H4 (cell line): ENCODE data around the gene CMTR2. TPM values are rescaled to one million over a fixed set of nuclear protein-coding genes. Genes with fewer than 3 reads are reported as not detected.

Experiments
- DNase-seq: peaks from one replicate; pipeline ENCODE4 v3.0.0-alpha.2; 2015; ENCODE audit warnings: low spot score
- total RNA-seq: library from RNA; depleted of rRNA; stranded (reverse); fragments of >200 nt; shearing (Covaris generic); gene quantifications from 2 replicates; pipeline ENCODE4 v1.2.3, GENCODE V29; 2014; rRNA removed

CMTR2 gene
- total RNA-seq, 1 experiment from 2014 or later, result 27.0 TPM

DNA sequence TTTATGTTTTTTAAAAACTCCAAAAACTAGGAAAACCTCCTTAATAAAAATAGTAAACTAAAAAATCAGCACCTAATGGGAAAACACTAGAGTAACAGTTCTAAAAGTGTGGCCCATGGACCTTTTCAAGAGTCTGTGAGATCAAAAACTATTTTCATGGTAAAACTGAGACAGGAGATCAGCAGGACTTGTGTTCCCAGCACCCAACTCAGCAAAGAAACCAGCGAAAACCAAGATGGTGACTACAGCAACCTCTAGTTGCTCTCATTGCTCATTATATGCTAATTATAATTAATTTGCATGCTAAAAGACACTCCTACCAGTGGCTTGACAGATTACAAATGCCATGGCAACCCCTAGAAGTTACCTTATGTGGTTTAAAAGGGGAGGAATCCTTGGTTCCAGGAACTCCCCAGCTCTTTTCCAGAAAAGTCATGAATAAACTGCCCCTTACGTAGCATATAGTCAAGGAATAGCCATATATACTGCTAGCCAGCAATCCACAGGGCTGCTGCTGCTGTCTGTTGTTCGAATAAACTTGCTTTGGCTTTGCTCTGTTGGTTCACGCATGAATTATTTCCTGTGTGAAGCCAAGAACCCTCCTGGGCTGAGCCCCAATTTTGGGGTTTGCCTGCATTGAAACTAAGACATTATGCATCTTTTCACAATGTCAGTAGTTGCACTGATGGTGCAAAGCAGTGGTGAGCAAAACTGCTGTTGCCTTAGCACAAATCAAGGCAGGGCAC lies 12.4 kb downstream of the CMTR2 start:
- DNase-seq, result no peak

DNA sequence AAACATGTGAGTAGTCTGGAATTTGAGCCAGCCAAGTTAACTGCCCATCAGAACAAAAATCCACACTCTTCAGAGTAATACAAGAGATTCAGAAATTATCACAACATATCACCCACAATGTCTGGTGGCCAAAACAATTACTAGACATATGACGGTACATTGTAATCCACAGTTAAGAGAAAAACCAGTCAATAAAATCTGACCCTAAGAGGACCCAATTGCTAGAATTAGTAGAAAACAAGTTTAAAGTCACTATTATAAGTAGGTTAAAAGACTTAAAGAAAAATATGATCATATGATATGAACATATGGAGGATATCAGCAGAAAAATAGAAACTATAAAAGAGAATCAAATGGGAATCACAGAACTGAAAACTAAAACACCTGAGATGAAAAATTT lies 15.8 kb downstream of the CMTR2 start:
- no peak for DNase-seq

DNA sequence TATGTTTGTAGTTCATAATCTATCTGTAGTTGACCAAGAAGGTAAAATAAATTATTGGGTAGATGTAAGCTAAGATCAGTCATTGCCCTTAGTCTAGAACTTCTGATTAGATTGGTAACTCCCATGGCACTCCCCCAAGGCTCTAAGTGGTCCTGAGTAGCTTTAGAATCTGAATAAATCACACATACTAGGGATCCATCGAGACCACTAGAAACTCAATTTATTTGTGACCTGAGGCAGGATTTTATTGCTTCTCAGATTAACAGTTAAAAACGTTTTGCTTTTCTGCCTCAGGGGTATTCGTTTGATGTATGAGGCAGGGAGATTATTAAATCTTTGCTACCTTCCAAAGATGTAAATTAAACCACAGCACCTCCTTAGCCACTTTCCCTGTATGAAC lies 24.9 kb downstream of the CMTR2 start:
- no peak for DNase-seq

DNA sequence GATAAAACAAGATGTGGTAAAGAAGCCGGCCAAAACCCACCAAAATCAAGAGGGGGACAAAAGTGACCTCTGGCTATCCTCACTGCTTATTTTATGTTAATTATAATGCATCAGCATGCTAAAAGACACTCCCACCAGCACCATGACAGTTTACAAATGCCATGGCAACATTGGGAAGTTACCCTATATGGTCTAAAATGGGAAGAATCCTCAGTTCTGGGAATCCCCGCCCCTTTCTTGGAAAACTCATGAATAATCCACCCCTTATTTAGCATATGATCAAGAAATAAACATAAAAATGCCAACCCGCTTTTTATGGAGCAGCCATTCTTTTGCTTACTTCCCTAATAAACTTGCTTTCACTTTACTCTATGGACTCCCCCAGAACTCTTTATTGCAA lies 25.6 kb downstream of the CMTR2 start:
- DNase-seq, result no peak

DNA sequence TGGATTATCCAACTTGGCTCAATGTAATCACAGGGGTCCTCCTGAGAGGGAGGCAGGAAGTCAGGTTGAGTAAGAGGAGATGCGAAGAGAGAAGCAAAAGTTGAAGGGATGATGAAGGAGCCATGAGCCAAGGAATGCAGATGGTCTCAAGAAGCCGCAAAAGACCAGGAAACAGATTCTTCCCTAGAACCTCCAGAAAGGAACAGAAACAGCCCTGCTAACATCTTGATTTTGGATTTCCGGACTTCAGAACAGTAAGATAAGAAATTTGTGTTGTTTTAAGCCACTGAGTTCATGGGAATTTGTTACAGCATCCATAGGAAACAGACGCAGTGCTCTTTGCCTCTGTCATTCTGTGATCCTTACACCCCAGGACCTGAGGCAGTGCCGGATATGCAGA lies 26.8 kb downstream of the CMTR2 start:
- DNase-seq, result no peak

DNA sequence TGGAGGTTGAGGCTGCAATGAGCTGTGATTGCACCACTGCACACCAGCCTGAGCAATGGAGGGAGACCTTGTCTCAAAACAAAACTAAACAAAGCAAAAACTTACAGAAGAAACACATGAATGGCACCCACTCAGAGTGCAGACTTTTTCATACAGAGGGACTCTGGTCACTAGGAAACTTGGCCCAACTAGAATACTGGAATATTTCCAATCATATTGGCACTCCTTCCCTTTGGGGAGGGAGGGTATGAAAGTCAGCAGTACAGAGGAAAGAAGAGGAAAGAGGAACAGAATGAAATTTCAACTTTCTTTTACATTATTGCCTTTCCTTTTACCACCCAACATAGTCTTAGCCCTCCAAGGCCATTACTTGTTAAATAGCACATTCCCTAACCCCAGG lies 28.2 kb downstream of the CMTR2 start:
- DNase-seq, result no peak

DNA sequence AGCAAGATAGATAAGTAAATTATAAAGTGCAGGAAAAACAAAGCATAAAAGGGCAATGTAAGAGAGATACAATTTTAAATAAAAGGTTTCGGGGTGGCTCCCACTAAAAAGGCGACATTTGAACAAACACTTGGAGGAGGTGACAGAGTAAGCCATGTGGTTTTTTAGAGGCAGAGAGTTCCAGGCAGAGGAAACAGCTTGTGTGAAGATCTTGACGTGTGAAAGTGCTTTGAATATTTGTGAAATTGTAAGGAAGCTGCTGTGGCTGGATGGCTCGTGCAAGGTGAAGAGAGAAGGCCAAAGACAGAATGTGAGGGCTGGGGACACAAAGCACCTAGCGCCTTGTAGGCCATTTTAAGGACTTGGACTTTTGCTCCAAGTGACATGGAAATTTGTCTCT lies 30.1 kb downstream of the CMTR2 start:
- DNase-seq, result no peak

DNA sequence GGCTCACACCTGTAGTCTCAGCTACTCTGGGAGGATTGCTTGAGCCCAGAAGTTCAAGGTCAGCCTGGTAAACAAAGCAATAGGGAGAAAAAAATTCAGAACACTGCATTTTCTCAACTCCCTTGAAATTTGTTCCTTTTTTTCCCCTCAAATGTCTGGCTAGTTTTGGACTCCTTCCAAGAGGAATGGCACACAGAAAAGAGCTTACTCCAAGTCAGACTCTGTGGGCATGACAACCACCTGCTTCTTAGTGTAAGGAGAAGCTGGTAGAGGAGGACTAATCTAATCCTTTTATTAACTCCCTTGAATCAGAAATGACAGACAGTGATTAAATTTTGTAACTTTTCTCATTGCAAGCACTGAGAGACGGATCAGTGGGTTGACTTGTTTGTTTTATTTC lies 30.8 kb downstream of the CMTR2 start:
- no peak for DNase-seq

DNA sequence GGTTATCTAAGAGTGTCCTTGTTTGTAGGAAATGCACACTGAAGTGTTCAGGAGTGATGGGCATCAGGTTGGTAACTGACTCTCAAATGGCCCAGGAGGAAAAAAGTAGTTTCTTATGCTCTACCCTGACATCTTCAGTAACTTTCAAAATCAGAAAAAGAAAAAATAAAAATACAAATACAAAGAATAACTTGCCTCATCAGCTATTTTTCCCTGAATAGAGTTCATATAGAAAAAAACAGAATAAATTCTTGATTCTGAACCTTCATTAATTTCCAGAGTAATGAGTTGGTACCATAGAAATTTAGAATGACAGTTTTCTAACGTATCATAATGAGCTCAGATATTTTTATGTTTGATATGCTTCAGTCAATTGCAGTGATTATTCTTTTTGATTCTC lies 31.4 kb downstream of the CMTR2 start:
- no peak for DNase-seq

DNA sequence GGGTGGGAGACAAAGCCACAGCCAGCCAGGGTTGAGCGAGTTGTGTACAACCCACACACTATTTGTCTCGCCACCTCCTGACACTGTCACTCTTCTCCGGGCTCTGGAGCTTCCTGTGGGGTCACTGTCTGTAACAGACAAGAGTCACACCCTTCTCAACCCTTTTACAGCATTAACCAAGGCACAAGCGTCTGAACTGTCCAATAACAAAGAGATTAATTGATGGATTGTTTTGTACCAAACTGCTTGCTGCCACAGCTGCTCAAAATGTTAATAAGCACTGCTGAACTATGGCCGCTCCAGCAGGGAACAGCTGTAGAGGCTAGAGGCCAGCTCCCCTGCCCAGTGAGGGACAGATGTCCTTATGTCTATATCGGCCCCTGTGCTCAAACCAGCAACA lies 33.5 kb downstream of the CMTR2 start:
- DNase-seq, result no peak

DNA sequence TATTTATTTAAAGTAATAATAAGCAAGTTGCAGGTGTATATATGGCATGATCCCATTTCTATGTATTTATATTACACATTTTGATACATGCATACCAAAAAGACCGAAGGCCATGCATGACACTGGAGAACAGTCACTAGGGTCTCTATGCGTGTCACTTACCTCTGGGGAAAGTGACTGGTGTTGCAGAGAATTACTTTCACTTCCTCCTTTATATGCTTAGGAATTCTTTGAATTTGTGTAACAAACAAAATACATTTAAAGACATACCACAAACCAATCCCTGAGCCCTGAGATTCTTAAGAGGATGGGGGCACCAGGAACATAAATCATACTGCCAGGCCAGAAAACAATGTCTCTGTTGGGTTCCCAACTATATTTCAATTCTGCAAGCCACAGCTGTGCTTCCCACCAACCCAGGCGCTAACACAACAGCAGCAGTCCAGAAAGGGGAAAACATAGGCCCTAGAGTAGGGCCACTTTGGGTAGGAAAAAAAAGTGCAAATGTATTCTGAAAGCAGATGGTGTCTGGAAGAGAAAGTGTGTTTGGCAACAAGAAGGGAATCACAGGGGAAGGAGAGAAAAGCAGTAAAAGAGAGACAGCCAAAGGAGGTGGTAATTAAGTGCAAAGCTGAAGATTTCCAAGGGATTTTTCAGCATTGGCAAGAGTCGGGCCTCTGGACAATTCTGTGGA lies 34.2 kb downstream of the CMTR2 start:
- no peak for DNase-seq

DNA sequence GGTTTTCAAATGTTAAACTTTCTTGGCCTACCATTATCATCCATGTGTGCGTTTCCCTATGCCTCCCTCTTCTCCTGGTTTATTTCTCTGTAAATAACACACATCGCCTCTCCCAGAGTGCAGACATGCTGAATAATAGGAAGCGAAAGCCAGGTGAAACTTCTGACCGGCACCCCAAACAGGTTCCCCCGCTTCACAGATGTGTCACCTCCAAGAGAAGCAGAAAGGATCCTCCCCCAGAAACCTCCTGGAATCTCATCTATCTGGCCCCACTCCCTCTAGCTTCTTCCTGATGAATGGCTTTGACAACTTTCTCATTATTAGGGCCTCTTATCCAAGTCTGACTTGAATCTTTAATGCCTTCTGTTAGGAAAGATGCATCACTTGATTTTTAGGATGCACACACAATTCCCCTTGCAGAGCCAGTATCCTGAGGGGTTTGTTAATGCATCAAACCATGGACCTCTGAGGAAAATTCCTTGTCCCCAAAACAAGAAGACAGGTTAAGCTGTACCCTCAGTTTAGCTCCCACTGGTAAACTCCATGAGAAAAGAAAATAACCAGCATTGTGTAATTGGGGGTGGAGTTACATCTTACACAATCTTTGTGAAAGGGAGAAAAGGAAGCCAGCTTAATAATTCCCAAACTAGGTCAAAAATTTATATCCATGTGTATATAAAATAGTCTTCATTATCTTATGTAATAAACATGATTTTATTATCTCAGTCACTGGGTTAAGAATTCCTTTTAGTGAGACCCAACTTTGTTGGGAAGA lies 38.6 kb downstream of the CMTR2 start:
- no peak for DNase-seq

DNA sequence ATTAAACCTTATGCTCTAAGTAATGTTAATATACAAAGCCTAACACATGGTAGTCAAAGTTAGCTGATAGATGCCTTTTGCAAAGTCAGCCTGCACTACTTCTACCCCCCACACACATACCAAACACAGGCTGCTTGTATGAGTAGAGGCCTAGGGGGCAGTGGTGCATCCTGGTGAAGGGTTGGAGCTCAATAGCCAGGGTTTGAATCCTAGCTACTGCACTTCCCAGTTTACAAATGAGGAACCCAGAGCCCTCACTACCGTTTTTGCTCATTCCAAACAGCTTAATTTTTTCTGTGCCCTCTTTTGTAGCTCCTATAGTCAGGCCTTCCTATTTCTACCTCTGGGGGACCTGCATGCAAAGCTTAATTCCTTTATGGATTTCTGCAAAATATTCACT lies 39.8 kb downstream of the CMTR2 start:
- DNase-seq, result no peak

DNA sequence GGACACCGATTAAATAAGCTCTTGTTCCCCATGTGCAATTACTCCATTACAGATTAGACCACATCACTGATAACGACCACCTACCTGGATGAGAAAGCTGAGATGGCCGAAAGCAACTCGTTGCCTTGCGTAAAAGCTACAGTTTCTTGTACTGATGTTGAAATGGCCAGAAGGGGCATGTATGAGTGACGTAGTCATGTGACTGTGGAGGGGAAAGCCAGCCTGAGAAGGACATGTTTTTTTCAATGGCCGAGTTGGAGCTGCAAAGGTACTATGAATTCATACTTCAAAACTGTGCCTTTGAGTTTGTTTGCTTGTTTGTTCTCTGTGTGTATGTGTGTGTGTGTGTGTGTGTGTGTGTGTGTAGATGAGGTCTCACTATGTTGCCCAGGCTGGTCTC lies 41.7 kb downstream of the CMTR2 start:
- DNase-seq, result no peak

DNA sequence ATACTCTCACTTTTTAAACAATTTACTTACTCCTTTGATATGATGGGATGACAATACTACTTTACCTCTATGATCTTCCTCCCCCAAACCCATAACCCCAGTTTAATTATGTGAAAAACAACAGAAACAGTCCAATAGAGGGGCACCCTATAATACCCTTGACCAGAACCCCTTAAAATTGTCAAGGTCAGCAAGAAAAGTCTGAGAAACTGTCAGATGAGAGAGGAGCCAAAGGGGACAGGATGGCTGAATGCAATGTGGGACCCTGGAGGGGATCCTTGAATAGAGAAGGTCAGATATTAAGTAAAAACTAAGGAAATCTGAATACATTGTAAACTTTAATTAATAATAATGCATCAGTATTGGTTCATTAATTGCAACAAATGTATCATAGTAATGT lies 42.9 kb downstream of the CMTR2 start:
- DNase-seq, result no peak

DNA sequence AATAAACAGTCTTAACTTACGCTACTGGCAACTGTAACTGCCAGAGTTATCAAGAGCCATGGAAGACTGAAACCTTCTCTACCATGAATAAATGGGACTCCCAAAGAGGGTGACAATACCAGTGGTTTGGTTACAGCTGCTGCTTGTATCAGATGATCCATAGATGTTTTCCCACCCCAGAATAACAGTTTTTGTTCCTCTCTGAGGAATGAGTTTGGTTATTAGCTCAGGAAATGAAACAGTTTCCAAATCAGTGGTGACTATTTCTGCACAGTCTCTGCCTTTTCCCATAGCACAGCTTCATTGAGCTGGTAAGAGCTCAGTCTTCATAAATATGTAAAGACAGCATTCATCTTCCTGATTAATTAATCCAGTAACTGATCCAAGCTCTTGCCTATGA lies 44.7 kb downstream of the CMTR2 start:
- DNase-seq, result no peak

DNA sequence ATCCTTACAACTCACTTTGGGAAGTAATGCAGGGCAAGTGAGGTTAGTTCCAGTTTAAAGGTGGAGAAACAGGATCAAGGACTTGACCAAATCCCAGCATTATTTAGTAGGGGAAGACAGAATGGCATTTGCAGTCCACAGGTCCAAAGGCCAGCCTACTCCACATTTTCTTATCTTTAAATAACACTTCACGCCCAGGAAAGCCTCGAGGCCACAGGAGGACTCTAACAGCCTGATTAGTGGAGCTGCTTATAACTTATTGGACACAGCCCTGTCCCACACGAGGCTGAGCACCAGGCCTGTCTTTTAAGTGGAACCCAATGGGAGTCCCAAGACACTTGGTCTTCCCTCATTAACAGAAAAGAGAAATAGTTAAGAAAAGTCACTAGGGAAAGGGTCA lies 46.6 kb downstream of the CMTR2 start:
- no peak for DNase-seq

DNA sequence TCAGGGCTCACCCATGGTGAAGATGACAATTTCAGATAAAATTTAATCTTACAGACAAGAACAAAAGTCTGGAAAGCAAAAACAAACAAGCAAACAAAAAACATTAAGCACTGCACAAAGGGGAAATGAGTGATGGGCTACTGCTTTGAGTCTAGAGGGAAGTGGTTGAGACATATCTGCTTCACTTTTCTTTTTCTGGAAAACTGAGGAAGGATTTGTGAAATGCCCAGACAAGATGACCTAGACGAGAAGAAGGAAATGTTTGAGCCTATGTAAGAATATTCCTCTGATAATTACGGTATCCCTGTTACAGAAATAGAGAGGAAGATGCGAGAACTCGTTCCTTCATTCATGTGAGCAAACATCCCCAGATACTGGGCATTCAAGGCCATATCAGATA lies 47.2 kb downstream of the CMTR2 start:
- no peak for DNase-seq

Other genes starting within 250 kb of the CMTR2 start
- gene HYDIN, start 58.7 kb downstream of the CMTR2 start, total RNA-seq, result 0.15 and 0.64 TPM in 2 replicates
- gene CALB2, start 69.3 kb upstream of the CMTR2 start, total RNA-seq, result 30.2 and 32.3 TPM in 2 replicates
- gene TLE7, start 152.7 kb upstream of the CMTR2 start, total RNA-seq, result not detected in 2 replicates
- gene ZNF23, start 172.8 kb upstream of the CMTR2 start, total RNA-seq, result 9.0 and 10.0 TPM in 2 replicates
- gene ZNF19, start 199.9 kb upstream of the CMTR2 start, total RNA-seq, result 3.3 and 7.1 TPM in 2 replicates
- gene CHST4, start 237.0 kb upstream of the CMTR2 start, total RNA-seq, result 0.19 and 0.66 TPM in 2 replicates